GM12874 (cell line): Measurements from ENCODE around the gene CBLB.

Source experiments
- CTCF ChIP-seq: IDR thresholded peaks from 2 replicates; pipeline ENCODE4 v1.5.1; 2011; ENCODE audit warnings: low read depth, mild to moderate bottlenecking, control low read depth, low read length, moderate library complexity; ENCODE audit not compliant: insufficient read depth

CBLB gene

GRCh38 chr3:105731686-105732085 lies 137.1 kb downstream of the CBLB start:
- no peak for TF ChIP-seq CTCF

- no peak for TF ChIP-seq CTCF
Observed at GRCh38 chr3:105730801-105731354, 137.9 kb downstream of the CBLB start.

- no peak for TF ChIP-seq CTCF
Observed at GRCh38 chr3:105729667-105730066, 139.1 kb downstream of the CBLB start.

- no peak for TF ChIP-seq CTCF
Observed at GRCh38 chr3:105728771-105729312, 140.0 kb downstream of the CBLB start.

- TF ChIP-seq CTCF: no peak
Observed at GRCh38 chr3:105722943-105723556, 145.8 kb downstream of the CBLB start.

- no peak for TF ChIP-seq CTCF
Observed at GRCh38 chr3:105719791-105720190, 149.0 kb downstream of the CBLB start.

GRCh38 chr3:105715372-105715771 lies 153.4 kb downstream of the CBLB start:
- no peak for TF ChIP-seq CTCF
